ENCODE data around the gene FXN. TPM values are rescaled to one million over a fixed set of nuclear protein-coding genes. Genes with fewer than 3 reads are reported as not detected.

Gene FXN
- total and polyA plus RNA-seq, 2 donors (not counting 3 experiments of a cell fraction or from before 2014, with no cell fraction given): 18.2 to 21.2 TPM

GRCh38 chr9:69115621-69116020, 80.1 kb downstream of the FXN start:
- FAIRE-seq (no peak), DNase-seq (ENCODE audit: low read depth, low spot score) (no peak)
- CTCF ChIA-PET: no interaction called here
- intact Hi-C loops (cut with micrococcal nuclease) (no loop called here), dilution Hi-C loops (cut with MboI; ENCODE audit: extremely low pct_ligation_motif_present, low sequenced_read_pairs) (no loop called here)
- Histone ChIP-seq H4K20me1 (replicated peaks; ENCODE audit: control insufficient read depth, extremely low read depth, insufficient read depth, low read length) (no peaks in the 10 kb centered on the region), H3K27ac (ENCODE audit: insufficient read depth, low read depth, low read length) (no peak overlapping the region), H3K4me3 (replicated peaks in 1 of 3; ENCODE audit: insufficient read depth in 1 of 3, low read depth in 1 of 3, low read length in 3 of 3) (no peak overlapping the region), H3K36me3 (ENCODE audit: control insufficient read depth in 2 of 2, extremely low read depth in 1 of 2, insufficient read depth in 2 of 2, low read length in 2 of 2) (no peaks in the 10 kb centered on the region), H3K79me2 (ENCODE audit: control insufficient read depth, insufficient read depth, low read length) (no peaks in the 10 kb centered on the region), H3K4me1 (ENCODE audit: control insufficient read depth, extremely low read depth, insufficient read depth, low read length) (peaks cover 3% of the 10 kb centered on the region), H3K9me3 (replicated peaks; ENCODE audit: control insufficient read depth, insufficient read depth, low read length) (no peaks in the 10 kb centered on the region), H3K9me1 (replicated peaks; ENCODE audit: control insufficient read depth, extremely low read depth, insufficient read depth, low read length) (no peaks in the 10 kb centered on the region), H3K27me3 (ENCODE audit: control insufficient read depth in 2 of 2, insufficient read depth in 2 of 2, low read length in 2 of 2) (no peaks in the 10 kb centered on the region), H2AFZ (ENCODE audit: low read depth, low read length) (no peak overlapping the region), H3K4me2 (ENCODE audit: insufficient read depth, low read length) (no peak overlapping the region), H3K9ac (replicated peaks; ENCODE audit: extremely low read depth, insufficient read depth, low read length) (no peak overlapping the region)
- POLR2A ChIA-PET: no interaction called here
- BruUV-seq (replicated peaks): no TSS peak
- TF ChIP-seq GATA2 (IDR thresholded peaks at IDR 0.05; ENCODE audit: insufficient read depth, insufficient read length, low read depth, low read length) (no peak), FOS (IDR thresholded peaks at IDR 0.05; ENCODE audit: borderline replicate concordance, insufficient read depth, low read length) (peak; percentile 6), CTCF (IDR thresholded peaks at IDR 0.05; ENCODE audit: extremely low read depth in 1 of 2, insufficient read depth in 1 of 2, low read depth in 1 of 2, low read length in 2 of 2) (no peak), POLR2AphosphoS5 (IDR thresholded peaks at IDR 0.05; ENCODE audit: insufficient read depth, low read depth, low read length) (no peak), EZH2 (IDR thresholded peaks at IDR 0.05; ENCODE audit: borderline replicate concordance, low read depth, low read length, severe bottlenecking) (no peak)

- Histone ChIP-seq H3K27ac (ENCODE audit: insufficient read depth, low read depth, low read length) (no peak overlapping the region), H3K9me1 (replicated peaks; ENCODE audit: control insufficient read depth, extremely low read depth, insufficient read depth, low read length) (no peaks in the 10 kb centered on the region), H3K9ac (replicated peaks; ENCODE audit: extremely low read depth, insufficient read depth, low read length) (no peak overlapping the region), H3K27me3 (ENCODE audit: control insufficient read depth in 2 of 2, insufficient read depth in 2 of 2, low read length in 2 of 2) (no peaks in the 10 kb centered on the region), H3K79me2 (ENCODE audit: control insufficient read depth, insufficient read depth, low read length) (peaks cover 13% of the 10 kb centered on the region), H3K9me3 (replicated peaks; ENCODE audit: control insufficient read depth, insufficient read depth, low read length) (no peaks in the 10 kb centered on the region), H3K36me3 (ENCODE audit: control insufficient read depth in 2 of 2, extremely low read depth in 1 of 2, insufficient read depth in 2 of 2, low read length in 2 of 2) (no peaks in the 10 kb centered on the region), H3K4me2 (ENCODE audit: insufficient read depth, low read length) (no peak overlapping the region), H4K20me1 (replicated peaks; ENCODE audit: control insufficient read depth, extremely low read depth, insufficient read depth, low read length) (no peaks in the 10 kb centered on the region), H3K4me3 (replicated peaks in 1 of 3; ENCODE audit: insufficient read depth in 1 of 3, low read depth in 1 of 3, low read length in 3 of 3) (no peak overlapping the region), H2AFZ (ENCODE audit: low read depth, low read length) (no peak overlapping the region), H3K4me1 (ENCODE audit: control insufficient read depth, extremely low read depth, insufficient read depth, low read length) (peaks cover 17% of the 10 kb centered on the region)
- ChIA-PET CTCF (interaction anchor here (0.6 kb wide), 1 partner anchor 44 kb away, joined by 3 read pairs; no protein-coding TSS in a partner anchor), POLR2A (no interaction called here)
- no peak for FAIRE-seq
- TF ChIP-seq EZH2 (IDR thresholded peaks at IDR 0.05; ENCODE audit: borderline replicate concordance, low read depth, low read length, severe bottlenecking) (no peak), MYC (IDR thresholded peaks at IDR 0.05; ENCODE audit: low read depth, low read length) (no peak), FOS (IDR thresholded peaks at IDR 0.05; ENCODE audit: borderline replicate concordance, insufficient read depth, low read length) (no peak), JUN (IDR thresholded peaks at IDR 0.05; ENCODE audit: borderline replicate concordance, insufficient read depth, insufficient read length, low read depth) (no peak)
- no TSS peak for BruUV-seq (replicated peaks)
- dilution Hi-C loops (cut with MboI; ENCODE audit: extremely low pct_ligation_motif_present, low sequenced_read_pairs) (no loop called here), intact Hi-C loops (cut with micrococcal nuclease) (no loop called here)
- no peak for DNase-seq (ENCODE audit: low read depth, low spot score)
These were observed 83.1 kb downstream of the FXN start for GRCh38 chr9:69118656-69119055.
